GM13976 (cell line): ENCODE measurements around the gene CBARP.
"Not testable (repeated sequence)": the region's sequence is repeated elsewhere in the genome, so short reads cannot be mapped to it uniquely, and the experiment has no call there.

Experiments
- DNase-seq: peaks from one replicate; pipeline ENCODE4 v3.0.0; 2012; ENCODE audit warnings: low spot score
- CTCF ChIP-seq: IDR thresholded peaks from 2 replicates; pipeline ENCODE4 v1.5.1; 2012; ENCODE audit warnings: borderline replicate concordance, mild to moderate bottlenecking; ENCODE audit not compliant: insufficient read depth; ENCODE audit errors: extremely low read depth, missing control alignments, control extremely low read depth
- in situ Hi-C: fragments of 300-500 bp; cut with MboI; formaldehyde crosslinking; loops from one replicate; pipeline ENCODE4 v1.12.0; 2022; ENCODE audit warnings: low sequenced_read_pairs, mixed read lengths, inconsistent platforms; ENCODE audit not compliant: unreplicated experiment

Gene CBARP

GRCh38 chr19:1248786-1249297, 11.0 kb upstream of the CBARP start:
- peak; percentile 90 for TF ChIP-seq CTCF
- peak; percentile 81 for DNase-seq
- in situ Hi-C loops, result no loop called here

GRCh38 chr19:1248139-1248785, 10.5 kb upstream of the CBARP start, which contains the start of gene MIDN:
TSS of gene MIDN (plus strand) at chr19:1248583. CDS start at chr19:1250297, 1,714 bp downstream.
- DNase-seq, result peak; percentile 85
- in situ Hi-C loops, result no loop called here
- TF ChIP-seq CTCF, result peak; percentile 22

- in situ Hi-C loops, result no loop called here
- no peak for DNase-seq
- no peak for TF ChIP-seq CTCF
Observed at GRCh38 chr19:1247748-1248138, 9.9 kb upstream of the CBARP start.

GRCh38 chr19:1246265-1247087, 8.7 kb upstream of the CBARP start:
- in situ Hi-C loops, DNase-seq: not testable (repeated sequence)

GRCh38 chr19:1245494-1246264, 7.9 kb upstream of the CBARP start:
- in situ Hi-C loops, result no loop called here
- TF ChIP-seq CTCF, result no peak
- no peak for DNase-seq

GRCh38 chr19:1244693-1245451, 7.1 kb upstream of the CBARP start:
- in situ Hi-C loops, result no loop called here
- TF ChIP-seq CTCF, result no peak
- no peak for DNase-seq
